Ascending aorta (tissue), 2 donors: ENCODE measurements around the gene CD47. TPM values are rescaled to one million over a fixed set of nuclear protein-coding genes. Genes with fewer than 3 reads are reported as not detected.

ENCODE experiments used
- DNase-seq, 2 donors: peaks; one replicate each; pipeline ENCODE4 v3.0.0-alpha.2; 2019; ENCODE audit warnings: low spot score in 2 of 2
- H3K27ac ChIP-seq, 2 donors: fragments of 200-600 bp; sonication (generic); one replicate each; pipeline ENCODE4 v1.5.1; 2016 to 2017; ENCODE audit warnings: mild to moderate bottlenecking in 1 of 2
- H3K27me3 ChIP-seq: fragments of 200-600 bp; sonication (generic); one replicate; pipeline ENCODE4 v1.5.1; 2017
- H3K36me3 ChIP-seq, 2 donors: fragments of 200-600 bp; sonication (generic); one replicate each; pipeline ENCODE4 v1.5.1; 2016
- H3K4me1 ChIP-seq, 2 donors: fragments of 200-600 bp; sonication (generic); one replicate each; pipeline ENCODE4 v1.5.1; 2016 to 2017; ENCODE audit warnings: mild to moderate bottlenecking in 1 of 2
- H3K4me3 ChIP-seq, 2 donors: fragments of 200-600 bp; sonication (generic); one replicate each; pipeline ENCODE4 v1.5.1; 2016 to 2017; ENCODE audit warnings: mild to moderate bottlenecking in 1 of 2
- H3K9me3 ChIP-seq, 2 donors: fragments of 200-600 bp; sonication (generic); one replicate each; pipeline ENCODE4 v1.5.1; 2016
- intact Hi-C: fragments of 100-400 bp; cut with DNase I; formaldehyde crosslinking; loops from one replicate; pipeline ENCODE4 v1.15.1; 2023
- total RNA-seq: library from RNA; depleted of rRNA; stranded (reverse); fragments of >200 nt; gene quantifications from one replicate; pipeline ENCODE4 v1.1.0, GENCODE V29; 2016
- TF ChIP-seq, protein P1 (sequence below), 3 experiments: fragments of 200-600 bp in 2 of 3; fragments of 450-650 bp in 1 of 3; sonication (generic) in 2 of 3; IDR thresholded peaks; one replicate each; pipeline ENCODE4 v1.5.1; 2016 to 2019; ENCODE audit warnings: antibody characterized with exemption in 3 of 3, mild to moderate bottlenecking in 1 of 3, moderate library complexity in 1 of 3

CD47 gene
- total RNA-seq, 1 donor from 2014 or later = 24.5 TPM

DNA sequence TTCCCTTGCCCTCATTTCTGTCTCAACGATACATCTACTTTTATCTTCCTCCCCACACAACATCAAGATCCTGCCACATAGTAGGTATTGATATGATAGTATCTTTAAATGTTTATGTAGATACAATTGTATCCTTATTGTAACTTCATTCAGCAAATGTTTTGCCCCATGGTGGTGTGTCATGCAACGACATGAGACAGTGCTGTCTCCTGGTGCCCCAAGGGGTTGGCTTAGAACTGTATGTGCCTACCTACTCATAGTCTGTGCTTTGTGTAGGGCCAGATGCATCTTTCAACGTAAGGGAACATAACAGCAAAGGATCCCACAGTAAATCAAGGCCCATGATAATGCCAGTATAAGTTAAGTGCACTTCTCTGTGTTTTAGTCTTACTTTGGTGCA lies 2.8 kb upstream of the CD47 start:
- no peak overlapping the region for H3K27ac ChIP-seq
- TF ChIP-seq, protein P1, sequence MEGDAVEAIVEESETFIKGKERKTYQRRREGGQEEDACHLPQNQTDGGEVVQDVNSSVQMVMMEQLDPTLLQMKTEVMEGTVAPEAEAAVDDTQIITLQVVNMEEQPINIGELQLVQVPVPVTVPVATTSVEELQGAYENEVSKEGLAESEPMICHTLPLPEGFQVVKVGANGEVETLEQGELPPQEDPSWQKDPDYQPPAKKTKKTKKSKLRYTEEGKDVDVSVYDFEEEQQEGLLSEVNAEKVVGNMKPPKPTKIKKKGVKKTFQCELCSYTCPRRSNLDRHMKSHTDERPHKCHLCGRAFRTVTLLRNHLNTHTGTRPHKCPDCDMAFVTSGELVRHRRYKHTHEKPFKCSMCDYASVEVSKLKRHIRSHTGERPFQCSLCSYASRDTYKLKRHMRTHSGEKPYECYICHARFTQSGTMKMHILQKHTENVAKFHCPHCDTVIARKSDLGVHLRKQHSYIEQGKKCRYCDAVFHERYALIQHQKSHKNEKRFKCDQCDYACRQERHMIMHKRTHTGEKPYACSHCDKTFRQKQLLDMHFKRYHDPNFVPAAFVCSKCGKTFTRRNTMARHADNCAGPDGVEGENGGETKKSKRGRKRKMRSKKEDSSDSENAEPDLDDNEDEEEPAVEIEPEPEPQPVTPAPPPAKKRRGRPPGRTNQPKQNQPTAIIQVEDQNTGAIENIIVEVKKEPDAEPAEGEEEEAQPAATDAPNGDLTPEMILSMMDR (IDR thresholded peaks at IDR 0.05) = no peak
- no peak overlapping the region for H3K4me3 ChIP-seq
- H3K4me1 ChIP-seq = no peaks in the 10 kb centered on the region
- DNase-seq = no peak
- no peaks in the 10 kb centered on the region for H3K9me3 ChIP-seq
- H3K27me3 ChIP-seq = no peaks in the 10 kb centered on the region
- intact Hi-C loops = loop anchor here (5.0 to 10.0 kb wide), 5 partner anchors 166 to 859 kb away; partner anchors contain the start of genes BBX, CIP2A and DZIP3
- no peaks in the 10 kb centered on the region for H3K36me3 ChIP-seq

DNA sequence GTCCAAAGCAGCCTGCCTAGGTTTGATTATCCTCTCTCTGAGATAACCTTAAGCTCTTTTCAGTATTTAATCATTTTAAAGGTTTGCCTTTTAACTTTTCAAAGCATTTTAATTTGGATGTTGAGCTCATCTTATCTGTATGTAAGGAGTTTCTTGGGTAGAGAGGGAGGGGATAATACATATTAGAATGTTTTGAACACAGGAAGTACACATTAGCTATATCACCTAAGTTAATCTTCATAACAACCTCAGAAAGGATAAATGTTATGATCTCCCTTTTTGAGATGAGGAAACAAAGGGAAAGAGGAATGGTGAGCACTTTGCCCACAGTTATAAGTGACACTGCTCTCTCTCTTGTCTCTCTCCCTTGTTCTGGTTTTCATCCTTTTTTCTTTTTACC lies 2.2 kb upstream of the CD47 start:
- Histone ChIP-seq H3K4me1 (no peaks in the 10 kb centered on the region), H3K27me3 (no peaks in the 10 kb centered on the region), H3K36me3 (no peaks in the 10 kb centered on the region), H3K4me3 (no peak overlapping the region), H3K27ac (no peak overlapping the region), H3K9me3 (no peaks in the 10 kb centered on the region)
- no peak for DNase-seq
- intact Hi-C loops = loop anchor here (5.0 to 10.0 kb wide), 5 partner anchors 166 to 858 kb away; partner anchors contain the start of genes BBX, CIP2A and DZIP3
- TF ChIP-seq, protein P1 (IDR thresholded peaks at IDR 0.05) = no peak

DNA sequence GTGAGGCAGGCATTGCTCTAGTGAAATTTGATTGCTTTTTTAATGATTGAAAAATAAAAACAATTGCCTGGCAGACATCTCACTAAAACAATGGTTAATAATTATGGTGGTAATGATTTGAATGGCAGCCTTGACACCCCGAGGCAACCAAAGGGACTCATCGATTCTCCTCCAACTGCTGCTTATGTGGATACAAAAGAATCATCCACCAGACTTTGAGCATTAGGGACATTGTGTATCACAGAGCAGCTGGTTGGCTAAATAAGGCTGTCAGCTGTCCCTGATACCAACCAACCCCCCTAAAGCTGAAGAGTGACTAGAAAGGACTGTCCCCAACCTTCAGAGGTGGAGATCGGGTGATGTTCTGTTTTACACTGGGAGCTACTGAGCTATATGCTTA lies 1.7 kb upstream of the CD47 start:
- no peaks in the 10 kb centered on the region for H3K4me1 ChIP-seq
- DNase-seq = no peak
- intact Hi-C loops = loop anchor here (5.0 to 10.0 kb wide), 5 partner anchors 165 to 858 kb away; partner anchors contain the start of genes BBX, CIP2A and DZIP3
- no peaks in the 10 kb centered on the region for H3K9me3 ChIP-seq
- no peaks in the 10 kb centered on the region for H3K27me3 ChIP-seq
- TF ChIP-seq, protein P1 (IDR thresholded peaks at IDR 0.05) = no peak
- H3K4me3 ChIP-seq = no peak overlapping the region
- H3K36me3 ChIP-seq = no peaks in the 10 kb centered on the region
- H3K27ac ChIP-seq = no peak overlapping the region

DNA sequence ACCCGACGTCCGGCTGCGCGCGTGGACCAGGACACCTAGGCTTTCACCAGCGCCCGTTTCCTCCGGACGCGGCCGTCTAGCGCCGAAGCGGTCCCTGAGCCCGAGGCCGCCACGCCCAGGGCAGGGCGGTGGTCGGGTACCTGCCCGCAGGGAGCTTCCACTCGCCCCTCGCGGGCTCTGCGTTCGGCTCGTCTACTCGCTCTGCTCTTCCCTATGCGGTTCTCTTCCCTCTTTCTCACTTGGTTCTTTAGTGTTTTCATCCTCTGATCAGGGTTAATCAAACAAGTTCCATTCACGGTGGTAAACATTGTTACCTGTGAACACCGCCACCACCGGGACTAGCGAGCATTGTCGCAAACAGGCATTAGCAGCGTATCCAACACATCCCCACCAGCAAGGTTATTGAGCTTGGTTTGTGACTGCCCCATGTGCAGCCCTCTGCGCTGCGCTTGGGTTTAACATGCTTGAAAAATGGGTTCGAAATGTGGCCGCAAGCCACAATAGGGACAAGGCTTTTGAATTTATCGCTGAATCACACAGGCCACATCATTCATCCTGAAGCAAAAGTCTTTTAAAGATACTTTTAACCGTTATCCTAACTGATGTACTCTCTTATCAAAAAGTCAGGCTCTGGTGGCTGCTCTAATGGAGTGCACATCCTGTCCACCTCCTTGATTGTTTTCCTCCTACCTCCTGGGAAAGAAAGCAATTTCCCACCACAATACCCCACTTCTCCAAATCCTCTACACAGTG lies 843 bp upstream of the CD47 start:
- Histone ChIP-seq H3K4me3 (peak overlapping the region; percentile 92 to 100), H3K4me1 (no peaks in the 10 kb centered on the region), H3K36me3 (no peaks in the 10 kb centered on the region), H3K27me3 (no peaks in the 10 kb centered on the region), H3K27ac (peak overlapping the region; percentile 86 to 96), H3K9me3 (no peaks in the 10 kb centered on the region)
- intact Hi-C loops = loop anchor here (2.0 to 10.0 kb wide), 6 partner anchors 37 to 857 kb away; partner anchors contain the start of genes BBX, CIP2A and DZIP3
- TF ChIP-seq, protein P1 (IDR thresholded peaks at IDR 0.05) = no peak
- no peak for DNase-seq

DNA sequence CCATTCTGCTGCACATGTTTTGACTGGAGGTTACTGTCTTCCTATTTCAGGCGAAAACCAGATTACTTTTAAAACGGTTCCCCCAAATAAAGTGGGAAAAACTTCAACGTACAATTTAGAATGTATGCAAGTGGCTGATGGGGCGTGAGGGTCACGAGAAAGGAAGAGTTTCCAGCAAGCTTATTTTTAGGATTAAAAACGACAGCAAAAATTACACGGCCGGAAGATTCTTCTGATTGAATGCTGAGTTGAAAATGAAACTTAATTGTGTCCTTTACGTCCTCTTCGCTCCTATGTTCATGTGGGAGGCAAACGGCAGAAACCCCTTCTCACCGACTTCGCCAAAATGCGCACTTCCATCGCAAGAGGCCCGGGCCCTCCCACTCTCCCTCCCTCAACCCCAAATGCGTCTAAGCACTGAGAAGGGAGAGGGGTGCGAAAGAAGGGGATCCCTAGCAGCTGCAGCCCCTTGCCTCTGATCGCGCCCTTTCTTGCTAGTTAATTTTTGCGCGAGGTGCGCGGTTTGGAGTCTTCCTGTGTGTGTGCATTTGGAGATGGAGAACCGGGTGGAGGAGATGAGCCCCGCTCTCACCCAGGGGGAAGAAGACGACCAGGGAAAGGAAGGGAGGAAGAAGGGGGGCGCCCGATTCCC lies 656 bp downstream of the CD47 start:
- no peaks in the 10 kb centered on the region for H3K27me3 ChIP-seq
- H3K9me3 ChIP-seq = no peaks in the 10 kb centered on the region
- peak overlapping the region; percentile 92 to 100 for H3K4me3 ChIP-seq
- H3K27ac ChIP-seq = peak overlapping the region; percentile 86 to 96
- no peak for DNase-seq
- no peaks in the 10 kb centered on the region for H3K36me3 ChIP-seq
- intact Hi-C loops = loop anchor here (1.0 to 10.0 kb wide), 8 partner anchors 39 to 855 kb away; partner anchors contain the start of genes BBX, CIP2A, DZIP3 and IFT57
- TF ChIP-seq, protein P1 (IDR thresholded peaks at IDR 0.05) = no peak
- H3K4me1 ChIP-seq = peaks cover 0 to 10% of the 10 kb centered on the region in 2 donors
